Activated CD4-positive, CD25-positive, alpha-beta regulatory T cell treated with anti-CD3 and anti-CD28 coated beads, Interleukin-2, amount 50 U/mL, for 72 hours (primary cell): ENCODE data around the gene CALR.

Experiments used
- DNase-seq: peaks from one replicate; pipeline ENCODE4 v3.0.0; 2021

CALR gene

GRCh38 chr19:12983542-12984142, 45.2 kb downstream of the CALR start:
- DNase-seq: peak; percentile 87

GRCh38 chr19:12984143-12984627, 45.8 kb downstream of the CALR start:
- DNase-seq: no peak

GRCh38 chr19:12984683-12985048, 46.3 kb downstream of the CALR start:
- DNase-seq: no peak

GRCh38 chr19:12985049-12985776, 46.8 kb downstream of the CALR start:
- no peak for DNase-seq

- DNase-seq: no peak
Observed at GRCh38 chr19:12986726-12987125, 48.3 kb downstream of the CALR start.

GRCh38 chr19:12987190-12987589, 48.8 kb downstream of the CALR start:
- DNase-seq: no peak

GRCh38 chr19:12987781-12988180, 49.4 kb downstream of the CALR start:
- no peak for DNase-seq

- DNase-seq: no peak
Observed at GRCh38 chr19:12990431-12990830, 52.0 kb downstream of the CALR start.

- DNase-seq: no peak
Observed at GRCh38 chr19:12990853-12991252, 52.4 kb downstream of the CALR start.

- DNase-seq: no peak
Observed at GRCh38 chr19:12991296-12991695, 52.9 kb downstream of the CALR start.

- no peak for DNase-seq
Observed at GRCh38 chr19:12992729-12993128, 54.3 kb downstream of the CALR start.

- no peak for DNase-seq
Observed at GRCh38 chr19:12993562-12993961, 55.2 kb downstream of the CALR start.
